Measurements from ENCODE around the gene CCND3.

The CCND3 gene

GRCh38 chr6:41894366-41895299 lies 47.0 kb downstream of the CCND3 start:
- DNase-seq (ENCODE audit: low read depth in 2 of 2): peak; percentile 8 to 11
- peak overlapping the region; percentile 66 to 86 for H3K4me3 ChIP-seq (replicated peaks in 1 of 2; ENCODE audit: low read depth in 2 of 2, low read length in 2 of 2)
- no peak for TF ChIP-seq CTCF (IDR thresholded peaks at IDR 0.05; ENCODE audit: low read depth, low read length)

- TF ChIP-seq CTCF (IDR thresholded peaks at IDR 0.05; ENCODE audit: low read depth, low read length): no peak
- no peak for DNase-seq (ENCODE audit: low read depth in 2 of 2)
- H3K4me3 ChIP-seq (replicated peaks in 1 of 2; ENCODE audit: low read depth in 2 of 2, low read length in 2 of 2): no peak overlapping the region
Observed at GRCh38 chr6:41892921-41893564, 48.6 kb downstream of the CCND3 start.

GRCh38 chr6:41887331-41887751 lies 54.3 kb downstream of the CCND3 start:
- no peak for DNase-seq (ENCODE audit: low read depth in 2 of 2)
- no peak overlapping the region for H3K4me3 ChIP-seq (replicated peaks in 1 of 2; ENCODE audit: low read depth in 2 of 2, low read length in 2 of 2)
- TF ChIP-seq CTCF (IDR thresholded peaks at IDR 0.05; ENCODE audit: low read depth, low read length): no peak

GRCh38 chr6:41885930-41886329 lies 55.7 kb downstream of the CCND3 start:
- no peak overlapping the region for H3K4me3 ChIP-seq (replicated peaks in 1 of 2; ENCODE audit: low read depth in 2 of 2, low read length in 2 of 2)
- DNase-seq (ENCODE audit: low read depth in 2 of 2): no peak
- no peak for TF ChIP-seq CTCF (IDR thresholded peaks at IDR 0.05; ENCODE audit: low read depth, low read length)

GRCh38 chr6:41884957-41885356 lies 56.7 kb downstream of the CCND3 start:
- DNase-seq (ENCODE audit: low read depth in 2 of 2): no peak
- no peak overlapping the region for H3K4me3 ChIP-seq (replicated peaks in 1 of 2; ENCODE audit: low read depth in 2 of 2, low read length in 2 of 2)
- TF ChIP-seq CTCF (IDR thresholded peaks at IDR 0.05; ENCODE audit: low read depth, low read length): no peak
